Sigmoid colon (tissue), 4 donors: ENCODE measurements around the gene LTO1.

Experiments used
- POLR2AphosphoS5 ChIP-seq, 4 donors: sonication (generic); formaldehyde crosslinking; IDR thresholded peaks; one replicate each; pipeline ENCODE4 v1.6.1; 2017; ENCODE audit warnings: antibody characterized with exemption in 4 of 4
- TF ChIP-seq, protein P1 (sequence below), 4 experiments: fragments of 450-650 bp in 3 of 4; fragments of 200-600 bp in 1 of 4; IDR thresholded peaks; one replicate each; pipeline ENCODE4 v1.5.1; 2016 to 2019; ENCODE audit warnings: antibody characterized with exemption in 4 of 4, mild to moderate bottlenecking in 3 of 4, moderate library complexity in 2 of 4

DNA sequence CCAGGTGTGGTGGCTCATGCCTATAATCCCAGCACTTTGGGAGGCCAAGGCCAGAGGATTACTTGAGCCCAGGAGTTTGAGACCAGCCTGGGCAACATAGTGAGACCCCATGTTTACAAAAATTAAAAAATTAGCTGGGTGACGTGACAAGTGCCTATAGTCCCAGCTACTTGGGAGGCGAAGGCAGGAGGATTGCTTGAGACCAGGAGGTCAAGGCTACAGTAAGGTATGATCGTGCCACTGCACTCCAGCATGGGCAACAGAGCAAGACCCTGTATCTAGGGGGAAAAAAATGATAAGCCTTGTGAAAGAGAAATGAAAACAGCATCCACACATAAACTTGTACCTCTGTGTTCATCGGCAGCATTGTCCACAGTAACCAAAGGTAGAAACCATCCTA lies 42.3 kb downstream of the LTO1 start:
- TF ChIP-seq, protein P1, sequence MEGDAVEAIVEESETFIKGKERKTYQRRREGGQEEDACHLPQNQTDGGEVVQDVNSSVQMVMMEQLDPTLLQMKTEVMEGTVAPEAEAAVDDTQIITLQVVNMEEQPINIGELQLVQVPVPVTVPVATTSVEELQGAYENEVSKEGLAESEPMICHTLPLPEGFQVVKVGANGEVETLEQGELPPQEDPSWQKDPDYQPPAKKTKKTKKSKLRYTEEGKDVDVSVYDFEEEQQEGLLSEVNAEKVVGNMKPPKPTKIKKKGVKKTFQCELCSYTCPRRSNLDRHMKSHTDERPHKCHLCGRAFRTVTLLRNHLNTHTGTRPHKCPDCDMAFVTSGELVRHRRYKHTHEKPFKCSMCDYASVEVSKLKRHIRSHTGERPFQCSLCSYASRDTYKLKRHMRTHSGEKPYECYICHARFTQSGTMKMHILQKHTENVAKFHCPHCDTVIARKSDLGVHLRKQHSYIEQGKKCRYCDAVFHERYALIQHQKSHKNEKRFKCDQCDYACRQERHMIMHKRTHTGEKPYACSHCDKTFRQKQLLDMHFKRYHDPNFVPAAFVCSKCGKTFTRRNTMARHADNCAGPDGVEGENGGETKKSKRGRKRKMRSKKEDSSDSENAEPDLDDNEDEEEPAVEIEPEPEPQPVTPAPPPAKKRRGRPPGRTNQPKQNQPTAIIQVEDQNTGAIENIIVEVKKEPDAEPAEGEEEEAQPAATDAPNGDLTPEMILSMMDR (IDR thresholded peaks at IDR 0.05): no peak
- TF ChIP-seq POLR2AphosphoS5 (IDR thresholded peaks at IDR 0.05): no peak
